GM12874 (cell line): Measurements from ENCODE around the gene THEM4.

Experiments used
- TF ChIP-seq, protein P1 (sequence below): IDR thresholded peaks from 2 replicates; pipeline ENCODE4 v1.5.1; 2011; ENCODE audit warnings: low read depth, mild to moderate bottlenecking, control low read depth, low read length, moderate library complexity; ENCODE audit not compliant: insufficient read depth

THEM4 gene

DNA sequence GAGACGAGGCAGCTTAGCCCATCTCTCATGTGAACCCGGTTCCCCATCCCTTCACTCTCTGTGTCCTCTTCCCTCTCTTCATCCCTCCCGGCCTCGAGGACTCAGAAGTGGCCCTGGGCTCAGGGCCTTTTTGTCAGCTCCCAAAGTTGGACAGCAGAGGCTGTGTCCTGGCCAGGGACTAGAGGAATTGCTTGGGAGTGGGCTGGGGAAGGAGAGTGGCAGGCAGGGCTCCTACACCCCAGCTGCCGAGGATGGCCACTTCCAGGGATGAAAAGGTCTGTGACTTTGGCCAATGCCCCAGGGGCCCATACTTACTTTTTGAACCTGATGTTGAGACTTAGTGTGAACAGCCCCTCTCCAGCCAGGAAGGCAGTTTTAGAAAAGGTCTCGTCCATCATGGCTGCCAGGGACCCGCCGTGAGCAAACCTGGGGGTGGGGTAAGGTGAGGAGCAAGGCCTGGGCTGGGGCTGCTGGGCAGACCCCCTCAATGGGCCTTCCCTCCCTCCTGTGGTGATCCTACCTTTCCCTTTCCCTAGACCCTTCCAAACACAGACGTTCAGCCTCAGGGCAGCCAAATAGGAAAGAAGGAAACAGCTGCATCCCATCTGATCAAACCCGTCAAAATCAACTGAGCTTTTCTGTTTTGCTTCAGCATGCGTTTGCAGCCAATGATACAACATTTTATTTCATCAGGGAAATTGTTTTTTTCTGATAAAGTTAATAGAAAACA, 61.3 kb downstream of the THEM4 start:
- TF ChIP-seq, protein P1, sequence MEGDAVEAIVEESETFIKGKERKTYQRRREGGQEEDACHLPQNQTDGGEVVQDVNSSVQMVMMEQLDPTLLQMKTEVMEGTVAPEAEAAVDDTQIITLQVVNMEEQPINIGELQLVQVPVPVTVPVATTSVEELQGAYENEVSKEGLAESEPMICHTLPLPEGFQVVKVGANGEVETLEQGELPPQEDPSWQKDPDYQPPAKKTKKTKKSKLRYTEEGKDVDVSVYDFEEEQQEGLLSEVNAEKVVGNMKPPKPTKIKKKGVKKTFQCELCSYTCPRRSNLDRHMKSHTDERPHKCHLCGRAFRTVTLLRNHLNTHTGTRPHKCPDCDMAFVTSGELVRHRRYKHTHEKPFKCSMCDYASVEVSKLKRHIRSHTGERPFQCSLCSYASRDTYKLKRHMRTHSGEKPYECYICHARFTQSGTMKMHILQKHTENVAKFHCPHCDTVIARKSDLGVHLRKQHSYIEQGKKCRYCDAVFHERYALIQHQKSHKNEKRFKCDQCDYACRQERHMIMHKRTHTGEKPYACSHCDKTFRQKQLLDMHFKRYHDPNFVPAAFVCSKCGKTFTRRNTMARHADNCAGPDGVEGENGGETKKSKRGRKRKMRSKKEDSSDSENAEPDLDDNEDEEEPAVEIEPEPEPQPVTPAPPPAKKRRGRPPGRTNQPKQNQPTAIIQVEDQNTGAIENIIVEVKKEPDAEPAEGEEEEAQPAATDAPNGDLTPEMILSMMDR, result no peak

DNA sequence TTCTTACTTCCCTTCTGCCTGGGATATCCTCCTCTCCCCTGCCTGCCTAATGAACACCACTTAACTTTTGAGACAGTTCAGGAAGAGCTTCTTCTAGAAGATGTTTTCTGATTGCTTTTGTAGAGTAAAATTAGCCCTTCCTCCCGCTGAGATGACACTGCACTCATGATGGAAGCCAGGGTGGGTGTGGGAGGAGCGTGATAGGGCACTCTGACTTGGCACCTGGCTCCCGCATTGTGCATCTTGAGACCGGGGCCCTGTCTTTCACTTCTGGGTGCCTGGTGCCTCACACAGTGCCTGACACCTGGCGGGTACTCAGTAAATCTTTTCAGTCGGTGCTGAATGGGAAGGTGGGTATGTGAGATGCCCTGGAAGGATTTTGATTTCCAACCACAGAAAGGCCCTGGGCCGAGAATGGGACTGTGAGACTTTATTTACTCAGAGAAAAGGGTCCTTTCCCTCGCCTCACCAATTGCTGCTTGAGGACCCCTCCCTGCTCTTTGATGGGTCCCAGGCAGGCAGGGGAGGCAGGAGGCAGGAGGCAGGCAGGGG, 62.5 kb downstream of the THEM4 start:
- TF ChIP-seq, protein P1, result no peak

DNA sequence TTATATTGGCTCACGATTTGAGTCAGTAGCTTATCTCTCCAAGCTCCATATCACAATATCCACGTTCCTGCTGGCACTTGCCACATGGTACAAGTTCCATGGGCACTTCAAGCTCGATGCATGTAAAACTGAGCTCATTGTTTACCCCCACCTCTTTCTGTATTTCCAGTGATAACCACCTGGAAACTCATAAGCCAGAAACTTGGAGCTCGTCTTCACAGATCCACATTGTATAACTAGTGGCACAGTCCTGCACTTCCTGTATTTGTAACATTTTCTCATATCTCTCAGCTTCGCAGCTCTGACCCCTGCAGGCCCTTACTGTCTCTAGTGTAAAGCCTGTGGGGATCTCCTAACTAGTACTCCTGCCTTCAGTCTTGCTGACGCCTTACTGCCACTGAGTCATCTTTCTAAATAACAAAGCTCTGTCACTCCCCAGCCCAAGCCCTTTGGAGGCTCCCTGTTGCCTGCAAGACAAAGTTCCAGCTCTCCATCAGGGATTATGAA, 63.2 kb downstream of the THEM4 start:
- TF ChIP-seq, protein P1, result no peak

DNA sequence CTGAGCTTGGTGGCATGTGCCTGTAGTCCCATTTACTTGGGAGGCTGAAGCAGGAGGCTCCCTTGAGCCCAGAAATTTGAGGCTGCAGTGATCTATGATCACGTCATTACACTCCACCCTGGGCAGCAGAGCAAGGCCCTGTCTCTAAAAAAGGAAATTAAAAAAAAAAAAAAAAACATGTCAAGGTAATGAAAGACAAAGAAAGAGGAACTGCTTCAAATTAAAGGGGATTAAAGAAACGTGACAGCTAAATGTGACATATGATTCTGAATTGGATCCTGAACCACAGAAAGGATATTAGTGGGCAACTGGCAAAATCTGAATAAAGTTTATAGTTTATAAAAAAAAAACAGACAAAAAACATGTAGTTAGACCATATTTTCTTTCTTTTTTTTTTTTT, 65.9 kb downstream of the THEM4 start:
- TF ChIP-seq, protein P1, result no peak

DNA sequence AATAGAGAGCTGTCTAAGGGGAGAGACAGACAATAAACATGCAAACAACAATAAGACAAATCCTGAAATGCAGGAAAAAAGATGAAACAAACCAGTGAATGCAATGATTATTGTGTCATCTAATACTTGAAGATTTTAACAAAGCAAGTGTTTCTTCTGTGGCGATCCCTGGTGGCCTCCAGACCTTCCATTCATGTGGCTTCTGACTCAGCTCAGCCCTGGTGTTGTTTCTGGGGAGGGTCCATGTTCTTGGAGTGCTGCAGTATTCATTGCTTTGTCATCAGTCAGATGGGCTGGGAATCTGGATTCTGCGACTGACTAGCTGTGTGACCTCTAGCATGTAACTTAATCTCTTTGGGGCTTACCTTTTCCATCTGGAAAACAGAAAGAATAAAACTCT, 68.2 kb downstream of the THEM4 start:
- TF ChIP-seq, protein P1, result no peak

DNA sequence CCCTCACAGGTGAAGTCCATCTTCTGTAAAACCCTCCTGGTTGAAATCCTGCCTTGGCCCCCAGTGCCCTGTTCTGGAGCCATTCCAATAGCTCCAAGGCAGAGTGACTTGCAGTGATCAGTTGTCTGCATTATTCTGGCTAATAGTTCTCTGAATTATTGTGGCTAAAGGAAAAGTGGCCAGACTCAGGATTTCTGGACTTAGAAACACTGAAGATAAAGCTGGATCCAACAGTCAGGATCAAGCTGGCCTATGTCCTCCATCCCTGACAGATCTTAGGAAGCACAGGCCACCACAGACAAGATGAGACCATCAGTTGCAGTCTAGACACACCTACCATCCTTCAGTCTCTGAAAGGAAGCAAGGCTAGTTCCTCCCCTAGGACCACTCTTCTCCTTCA, 68.9 kb downstream of the THEM4 start:
- TF ChIP-seq, protein P1, result no peak

DNA sequence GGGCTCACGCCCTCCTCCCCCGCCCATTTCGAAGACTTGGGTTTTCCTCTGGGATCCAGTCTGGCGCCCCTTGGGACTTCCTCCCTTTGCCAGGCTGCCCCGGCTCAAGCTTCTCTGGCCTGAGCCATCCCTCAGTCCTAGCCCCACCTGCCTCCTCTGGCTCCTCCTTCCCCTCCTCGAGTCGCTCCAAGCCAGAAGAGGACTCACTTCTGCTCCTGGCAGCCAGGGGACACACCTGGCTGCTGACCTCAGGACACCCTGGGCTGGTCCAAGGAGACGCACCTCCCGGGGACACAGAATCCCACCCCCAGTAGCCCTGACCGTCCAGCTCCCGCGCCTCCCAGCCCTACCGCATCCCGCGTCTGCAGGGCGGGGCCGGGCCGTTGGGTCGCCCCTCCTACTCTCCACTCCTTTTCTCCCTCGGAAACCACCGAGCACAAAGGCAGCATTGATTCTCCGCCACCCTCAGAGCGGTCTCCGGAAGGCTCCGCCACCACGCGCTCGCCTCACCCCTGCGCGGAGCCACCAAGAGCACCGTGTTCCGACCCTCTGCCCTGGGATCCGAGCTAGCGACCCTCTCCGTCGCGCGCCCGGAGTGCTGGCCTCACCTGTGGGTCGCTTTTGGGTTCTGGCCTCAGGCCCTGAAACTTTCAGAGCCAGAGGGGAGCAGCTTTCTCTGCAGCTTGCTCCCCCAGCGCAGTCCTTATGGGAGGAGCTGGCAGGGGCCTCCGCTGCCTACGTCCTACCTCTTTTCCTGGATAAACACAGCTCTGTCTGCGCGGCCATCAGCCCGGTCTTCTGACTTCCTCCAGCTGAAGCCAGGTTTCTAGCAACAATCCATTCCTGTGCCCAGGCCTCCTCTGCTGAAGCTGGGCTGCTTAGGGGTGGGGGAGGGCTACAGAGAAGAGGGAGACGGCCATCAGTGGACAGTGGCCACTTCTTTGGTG, 69.6 kb downstream of the THEM4 start, which contains the start of gene C2CD4D:
Gene C2CD4D, minus strand, starts transcription at position 364 of the 947 bp plus-strand sequence. CDS start 831 bp downstream, outside the sequence.
- TF ChIP-seq, protein P1, result no peak
